Adrenal gland (tissue), 5 donors: ENCODE measurements around the gene DCAF10.

Source experiments
- CTCF ChIP-seq, 6 experiments: fragments of 450-650 bp in 4 of 6; fragments of 200-600 bp in 2 of 6; sonication (generic) in 1 of 6; IDR thresholded peaks; 1 replicate in 5 of 6; 2 replicates in 1 of 6; pipeline versions ENCODE4 v1.5.1 to v1.8.0; 2016 to 2021; ENCODE audit warnings: antibody characterized with exemption in 6 of 6, mild to moderate bottlenecking in 2 of 6, moderate library complexity in 1 of 6
- POLR2A ChIP-seq, 2 donors: fragments of 450-650 bp; IDR thresholded peaks; one replicate each; pipeline ENCODE4 v1.6.1; 2017; ENCODE audit warnings: antibody characterized with exemption in 2 of 2, mild to moderate bottlenecking in 2 of 2, moderate library complexity in 1 of 2
- donor health status: DM: no; HTN: no; CAD: no.

- TF ChIP-seq CTCF (IDR thresholded peaks at IDR 0.05) (no peak), POLR2A (IDR thresholded peaks at IDR 0.05) (no peak)
Measured at GRCh38 chr9:37899041-37899440, 98.4 kb downstream of the DCAF10 start.
